Stimulated activated CD4-positive, alpha-beta T cell treated with anti-CD3 and anti-CD28 coated beads, Interleukin-15, amount 100 ng/mL, for 1 hour (primary cell): Measurements from ENCODE around the gene CLIP3.
"Not testable (repeated sequence)": the region's sequence is repeated elsewhere in the genome, so short reads cannot be mapped to it uniquely, and the experiment has no call there.

Source experiments
- DNase-seq, 2 donors: peaks; one replicate each; pipeline ENCODE4 v3.0.0-alpha.2; 2020; ENCODE audit warnings: low read depth in 1 of 2, low spot score in 1 of 2

The CLIP3 gene

GRCh38 chr19:36047835-36048234, 15.2 kb upstream of the CLIP3 start:
- no peak for DNase-seq

GRCh38 chr19:36046443-36047050, 13.9 kb upstream of the CLIP3 start:
- no peak for DNase-seq

GRCh38 chr19:36043952-36044351, 11.3 kb upstream of the CLIP3 start:
- DNase-seq, result no peak

DNA sequence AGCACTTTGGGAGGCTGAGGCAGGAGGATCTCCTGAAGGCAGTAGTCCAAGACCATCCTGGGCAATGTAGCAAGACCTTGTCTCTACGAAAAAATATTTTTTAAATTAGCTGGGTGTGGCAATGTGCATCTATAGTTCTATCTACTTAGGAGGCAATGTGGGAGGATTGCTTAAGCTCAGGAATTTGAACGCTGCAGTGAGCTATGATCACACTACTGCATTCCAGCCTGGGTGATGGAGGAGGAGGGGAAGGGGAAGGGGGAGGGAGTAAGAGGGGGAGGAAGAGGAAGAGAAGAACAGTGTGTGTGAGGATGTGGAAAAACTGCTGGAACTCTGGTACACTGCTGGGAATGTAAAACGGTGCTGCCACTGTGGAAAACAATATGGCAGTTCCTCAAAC, 9.2 kb upstream of the CLIP3 start:
- DNase-seq, result no peak

DNA sequence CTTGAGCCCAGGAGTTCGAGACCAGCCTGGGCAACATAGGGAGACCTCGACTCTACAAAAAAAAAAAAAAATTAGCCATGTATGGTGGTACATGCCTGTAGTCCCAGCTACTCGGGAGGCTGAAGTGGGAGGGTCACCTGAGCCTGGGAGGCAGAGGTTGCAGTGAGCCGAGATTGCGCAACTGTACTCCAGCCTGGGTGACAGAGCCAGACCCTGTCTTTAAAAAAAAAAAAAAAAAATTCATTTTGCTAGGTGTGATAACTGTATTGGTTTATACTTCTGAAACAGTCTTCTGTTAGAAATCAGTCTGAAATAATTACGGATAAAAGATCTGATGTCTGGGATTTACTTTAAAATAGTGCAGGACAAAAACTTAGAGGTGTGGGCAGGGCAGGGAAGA, 8.4 kb upstream of the CLIP3 start:
- DNase-seq, result not testable (repeated sequence)

GRCh38 chr19:36040495-36040894, 7.8 kb upstream of the CLIP3 start:
- no peak for DNase-seq

- DNase-seq, result no peak
Measured at GRCh38 chr19:36031308-36031707, 1.4 kb downstream of the CLIP3 start.

DNA sequence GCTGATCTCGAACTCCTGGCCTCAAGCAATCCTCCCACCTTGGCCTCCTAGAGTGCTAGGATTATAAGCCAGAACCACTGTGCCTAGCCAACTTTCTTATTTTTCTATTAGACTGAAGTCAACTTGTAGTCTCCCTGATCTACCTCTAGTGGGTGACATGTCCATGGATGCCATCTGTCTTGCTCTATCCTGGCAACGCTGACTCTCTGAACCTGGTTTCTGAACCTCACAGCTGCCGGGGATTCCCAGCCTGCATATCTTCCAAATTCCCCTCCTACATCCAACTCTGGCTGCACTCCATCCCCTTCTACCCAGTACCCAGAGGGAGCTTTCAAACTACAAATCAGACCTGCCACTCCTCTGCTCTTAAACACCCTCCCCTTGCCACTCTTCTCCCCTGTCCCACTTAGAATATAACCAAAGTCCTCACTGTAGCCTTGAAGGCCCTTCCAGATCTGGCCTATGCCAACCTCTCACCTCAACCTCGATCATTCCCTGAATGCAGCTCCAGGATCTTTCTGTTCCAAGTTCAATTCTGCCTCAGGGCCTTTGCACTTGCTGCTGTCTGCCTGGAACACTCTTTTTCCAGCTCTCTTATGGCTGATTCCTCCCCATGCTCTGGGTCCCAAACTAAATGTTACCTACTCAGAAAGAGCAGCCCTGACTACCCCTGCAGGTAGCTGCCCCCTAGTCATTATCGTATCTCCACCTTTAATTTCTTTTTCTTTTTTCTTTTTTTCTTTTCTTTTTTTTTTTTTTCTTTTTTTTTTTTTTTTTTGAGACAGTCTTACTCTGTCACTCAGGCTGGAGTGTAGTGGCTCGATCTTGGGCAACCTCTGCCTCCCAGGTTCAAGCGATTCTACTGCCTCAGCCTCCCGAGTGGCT, 2.2 kb downstream of the CLIP3 start:
- DNase-seq, result no peak

GRCh38 chr19:36028313-36029041, 4.2 kb downstream of the CLIP3 start:
- no peak for DNase-seq

GRCh38 chr19:36027696-36028095, 5.0 kb downstream of the CLIP3 start:
- no peak for DNase-seq

DNA sequence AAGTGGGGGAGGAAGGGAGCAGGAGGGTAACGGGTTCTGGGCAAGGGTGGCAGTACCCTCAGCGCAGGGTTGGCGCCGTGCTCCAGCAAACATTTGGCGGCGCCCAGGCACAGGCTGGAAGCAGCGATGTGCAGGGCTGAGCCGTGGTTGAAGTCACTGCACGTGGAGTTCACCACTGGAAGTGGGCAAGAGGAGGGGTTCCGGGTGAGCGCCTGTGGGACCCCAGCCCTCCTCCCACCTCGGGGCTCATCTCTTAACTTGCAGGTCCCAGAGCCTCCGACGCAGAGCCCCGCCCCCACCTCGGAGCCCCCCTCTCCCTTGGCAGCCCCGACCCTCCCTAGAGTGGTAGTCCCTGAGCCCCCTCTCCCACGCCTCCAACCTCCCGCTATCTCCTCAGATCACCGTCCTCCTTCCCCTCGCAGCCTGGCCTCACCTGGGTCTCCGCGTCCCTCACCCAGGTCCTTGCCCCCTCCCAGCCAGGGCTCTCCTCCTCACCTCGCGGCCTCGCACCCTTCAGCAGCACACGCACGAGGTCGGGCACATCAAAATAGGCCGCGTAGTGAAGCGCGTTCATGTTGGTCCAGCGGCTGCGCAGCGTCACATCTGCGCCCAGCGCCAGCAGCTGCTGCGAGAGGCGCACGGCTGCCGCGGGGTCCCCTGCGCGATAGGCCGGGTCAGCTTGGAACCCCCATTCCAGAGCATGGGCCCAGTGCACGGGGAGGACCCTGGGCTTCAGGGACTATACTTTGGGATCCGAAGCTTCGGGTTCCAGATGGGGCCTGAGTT, 6.4 kb downstream of the CLIP3 start:
- no peak for DNase-seq

DNA sequence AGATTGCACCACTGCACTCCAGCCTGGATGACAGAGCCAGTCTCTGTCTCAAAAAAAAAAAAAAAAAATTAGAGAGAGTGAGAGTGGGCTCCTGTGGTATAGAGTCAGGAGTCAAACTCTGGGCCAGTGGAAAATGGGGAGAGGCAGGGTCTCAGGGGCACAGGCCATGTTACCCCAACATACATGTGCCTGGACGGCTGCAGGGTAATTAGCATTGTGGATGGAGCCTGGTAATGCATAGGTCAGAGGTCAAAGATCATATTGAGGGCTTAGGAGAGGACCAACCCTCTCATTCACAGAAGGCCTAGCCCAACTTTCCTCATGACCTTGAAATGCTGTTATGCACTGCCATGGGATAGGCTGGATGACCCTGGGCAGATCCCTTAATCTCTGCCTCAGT, 7.1 kb downstream of the CLIP3 start:
- DNase-seq, result no peak

GRCh38 chr19:36023432-36023831, 9.2 kb downstream of the CLIP3 start:
- no peak for DNase-seq

GRCh38 chr19:36019061-36019670, 13.5 kb downstream of the CLIP3 start:
- DNase-seq, result no peak

DNA sequence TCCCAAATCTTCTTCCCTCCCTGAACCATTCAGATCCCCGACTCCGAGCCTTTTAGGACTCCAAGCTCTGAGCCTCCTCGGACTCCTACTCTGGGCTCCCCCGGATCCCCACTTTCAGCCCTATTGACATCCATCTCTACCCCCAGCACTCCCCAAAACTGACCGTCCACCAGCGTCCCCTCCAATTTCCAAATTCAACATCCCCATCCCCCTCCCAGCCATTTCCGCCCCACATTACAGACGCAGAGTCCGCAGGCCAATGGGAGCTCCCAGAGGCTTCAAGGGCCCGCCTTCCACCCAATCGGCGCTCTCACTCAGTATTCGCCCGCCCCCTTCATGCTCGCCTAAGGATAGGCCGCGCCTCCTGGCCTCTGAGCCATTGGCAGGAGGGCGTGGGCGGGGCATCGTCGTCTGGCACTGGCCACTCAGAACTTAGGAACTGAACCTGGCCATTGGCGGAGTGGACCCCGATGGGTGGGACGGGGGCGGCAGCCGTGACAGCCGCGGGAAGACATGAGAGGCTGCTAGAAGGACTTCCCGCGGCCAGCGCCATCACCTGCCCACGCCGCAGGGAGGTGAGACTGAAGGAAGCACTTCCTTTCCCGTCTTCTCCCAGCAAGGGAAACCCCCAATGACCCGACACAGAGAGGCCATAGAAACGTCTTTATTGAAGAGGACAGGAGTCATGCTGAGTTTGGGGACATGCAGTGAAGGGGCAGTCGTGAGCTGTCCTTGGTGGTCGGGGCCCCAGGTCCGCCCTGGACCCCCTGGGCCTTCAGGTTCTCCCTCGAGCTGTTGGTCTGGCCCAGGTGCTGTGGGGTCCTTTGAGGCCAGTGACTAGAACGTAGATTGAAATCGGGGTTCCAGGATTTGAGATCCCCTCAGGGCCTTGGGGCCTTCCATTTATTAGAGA, 18.4 kb downstream of the CLIP3 start, which contains the start of gene ALKBH6:
Gene ALKBH6 (minus strand): TSS at position 202 of the 913 bp plus-strand sequence. CDS start 816 bp downstream, outside the sequence.
- peak; percentile 98 for DNase-seq

DNA sequence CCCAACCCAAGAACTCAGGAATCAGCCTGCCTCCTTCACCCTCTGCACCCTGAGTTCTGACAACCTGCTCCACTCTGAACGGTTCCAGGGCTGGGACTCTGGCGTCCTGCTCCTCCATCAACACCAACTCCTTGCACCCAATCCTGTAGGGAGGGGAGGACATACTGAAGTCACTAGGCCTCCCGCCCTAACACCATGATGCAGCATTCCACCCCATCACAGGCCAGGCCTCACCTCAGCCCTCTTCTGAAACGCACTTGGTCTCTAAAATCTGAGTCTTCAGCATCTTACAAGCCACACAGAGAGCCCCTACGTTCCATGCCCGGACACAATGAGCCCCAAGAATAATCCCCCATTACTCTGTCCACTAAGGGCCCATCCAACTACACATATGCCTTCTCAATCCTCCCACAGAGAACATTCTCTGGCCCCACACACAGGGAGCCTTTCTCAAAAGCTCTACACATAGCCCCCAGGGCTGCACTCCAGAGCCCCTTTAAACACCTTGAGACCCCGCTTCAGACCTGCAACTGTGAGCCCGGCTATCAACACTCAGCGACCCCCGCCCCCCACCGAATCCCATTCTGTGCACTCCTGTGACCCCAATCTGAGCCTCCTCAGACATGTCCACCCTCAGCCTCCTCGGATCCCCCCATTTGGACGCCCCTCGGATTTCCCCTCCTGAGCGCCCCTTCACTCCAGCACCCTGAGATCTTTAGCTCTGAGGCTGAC, 19.2 kb downstream of the CLIP3 start:
- no peak for DNase-seq

- DNase-seq, result no peak
Measured at GRCh38 chr19:36010402-36010801, 22.3 kb downstream of the CLIP3 start.

GRCh38 chr19:36009633-36010379, 22.9 kb downstream of the CLIP3 start:
- no peak for DNase-seq
